NOMO-1 treated with DMSO at 0.1 percent for 48 hours (cell line): ENCODE measurements around the gene CANX.
"Not testable (repeated sequence)": the region's sequence is repeated elsewhere in the genome, so short reads cannot be mapped to it uniquely, and the experiment has no call there.

ENCODE experiments used
- DNase-seq: peaks from one replicate; lab custom pipeline; 2025; ENCODE audit not compliant: unreplicated experiment; lab: John Stamatoyannopoulos, UW

The CANX gene, protein sequence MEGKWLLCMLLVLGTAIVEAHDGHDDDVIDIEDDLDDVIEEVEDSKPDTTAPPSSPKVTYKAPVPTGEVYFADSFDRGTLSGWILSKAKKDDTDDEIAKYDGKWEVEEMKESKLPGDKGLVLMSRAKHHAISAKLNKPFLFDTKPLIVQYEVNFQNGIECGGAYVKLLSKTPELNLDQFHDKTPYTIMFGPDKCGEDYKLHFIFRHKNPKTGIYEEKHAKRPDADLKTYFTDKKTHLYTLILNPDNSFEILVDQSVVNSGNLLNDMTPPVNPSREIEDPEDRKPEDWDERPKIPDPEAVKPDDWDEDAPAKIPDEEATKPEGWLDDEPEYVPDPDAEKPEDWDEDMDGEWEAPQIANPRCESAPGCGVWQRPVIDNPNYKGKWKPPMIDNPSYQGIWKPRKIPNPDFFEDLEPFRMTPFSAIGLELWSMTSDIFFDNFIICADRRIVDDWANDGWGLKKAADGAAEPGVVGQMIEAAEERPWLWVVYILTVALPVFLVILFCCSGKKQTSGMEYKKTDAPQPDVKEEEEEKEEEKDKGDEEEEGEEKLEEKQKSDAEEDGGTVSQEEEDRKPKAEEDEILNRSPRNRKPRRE

DNA sequence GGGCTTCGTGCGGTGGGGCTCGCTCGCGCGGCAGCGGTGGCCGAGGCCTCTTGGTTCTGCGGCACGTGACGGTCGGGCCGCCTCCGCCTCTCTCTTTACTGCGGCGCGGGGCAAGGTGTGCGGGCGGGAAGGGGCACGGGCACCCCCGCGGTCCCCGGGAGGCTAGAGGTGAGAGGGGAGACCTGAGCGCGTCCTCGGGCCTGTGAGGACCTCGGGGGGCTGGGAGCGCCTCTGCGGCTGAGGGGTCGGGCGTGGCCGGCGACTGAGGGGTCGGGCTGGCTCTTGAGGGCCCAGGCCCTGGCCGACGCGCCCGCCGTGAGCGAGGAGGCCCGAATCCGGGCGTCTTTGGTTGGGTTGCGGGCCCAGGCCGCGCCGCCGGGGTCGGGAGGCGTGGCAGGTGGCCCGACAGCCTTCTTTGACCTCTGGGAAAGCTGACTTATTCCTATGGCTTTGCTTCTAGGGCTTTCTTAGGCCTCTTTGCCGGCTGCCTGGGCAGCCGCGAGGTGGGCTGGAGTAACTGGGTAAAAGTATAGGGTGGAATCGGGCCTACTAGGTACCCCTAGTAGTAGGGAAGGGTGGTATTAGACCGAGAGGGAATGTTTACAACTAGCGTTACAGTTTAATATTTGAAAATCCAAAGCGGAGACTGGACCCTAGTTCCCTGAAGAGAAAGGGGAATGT is at the start of gene CANX:
Gene CANX (plus strand): TSS at position 33 of the 681 bp plus-strand sequence. CDS start 6,715 bp downstream, outside the sequence.
- DNase-seq: peak; percentile 30

DNA sequence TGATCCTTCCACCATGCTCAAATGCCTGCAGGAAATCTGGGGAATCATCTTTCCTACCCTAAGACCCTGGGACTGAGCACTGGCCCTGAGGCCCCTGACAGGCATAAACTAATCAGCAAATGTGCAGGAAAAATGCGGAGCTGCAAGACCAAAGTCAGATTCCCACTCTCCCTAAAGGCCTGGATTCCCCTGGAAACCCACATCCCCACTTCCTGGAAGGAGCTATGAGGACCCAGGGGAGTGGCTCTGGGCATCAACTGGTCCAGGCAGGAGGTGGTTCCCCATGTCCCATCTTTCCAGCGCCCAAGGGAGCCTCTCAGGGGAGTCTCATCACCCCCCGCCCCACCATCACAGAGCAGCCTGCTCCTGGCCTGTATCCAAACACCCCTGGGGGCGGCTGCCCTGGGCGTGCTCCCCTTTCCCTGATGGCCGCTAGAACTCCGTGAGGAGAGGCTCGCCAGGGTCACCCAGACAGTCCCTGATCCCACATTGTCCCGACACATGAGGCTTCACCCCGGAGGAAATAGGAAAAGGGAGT is 49.5 kb upstream of the CANX start:
- DNase-seq: not testable (repeated sequence)

DNA sequence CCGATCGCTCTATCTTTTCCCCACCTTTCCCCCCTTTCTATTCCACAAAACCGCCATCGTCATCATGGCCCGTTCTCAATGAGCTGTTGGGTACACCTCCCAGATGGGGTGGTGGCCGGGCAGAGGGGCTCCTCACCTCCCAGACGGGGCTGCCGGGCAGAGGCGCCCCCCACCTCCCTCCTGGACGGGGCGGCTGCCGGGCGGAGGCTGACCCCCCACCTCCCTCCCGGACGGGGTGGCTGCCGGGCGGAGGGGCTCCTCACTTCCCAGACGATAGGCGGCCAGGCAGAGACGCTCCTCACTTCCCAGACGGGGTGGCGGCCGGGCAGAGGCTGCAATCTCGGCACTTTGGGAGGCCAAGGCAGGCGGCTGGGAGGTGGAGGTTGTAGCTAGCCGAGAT is 48.5 kb upstream of the CANX start:
- not testable (repeated sequence) for DNase-seq

DNA sequence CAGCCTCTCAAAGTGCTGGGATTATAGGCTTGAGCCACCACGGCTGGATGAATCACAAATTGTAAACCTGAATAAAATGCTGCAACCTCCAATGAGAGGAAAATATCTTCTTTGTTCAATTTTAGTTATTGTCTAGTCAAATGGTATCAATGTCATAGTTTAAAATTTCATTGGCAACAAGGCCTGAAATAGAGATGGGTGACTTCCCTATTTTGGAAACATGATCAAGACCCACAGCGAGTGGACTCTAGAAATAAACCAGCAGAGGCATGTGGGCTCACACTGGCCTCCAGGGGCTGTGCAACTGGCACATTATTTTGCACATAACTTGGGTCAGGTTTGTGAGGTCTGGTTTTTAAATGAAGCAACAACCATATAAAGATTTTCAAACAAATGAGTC is 45.6 kb upstream of the CANX start:
- DNase-seq: peak; percentile 33

DNA sequence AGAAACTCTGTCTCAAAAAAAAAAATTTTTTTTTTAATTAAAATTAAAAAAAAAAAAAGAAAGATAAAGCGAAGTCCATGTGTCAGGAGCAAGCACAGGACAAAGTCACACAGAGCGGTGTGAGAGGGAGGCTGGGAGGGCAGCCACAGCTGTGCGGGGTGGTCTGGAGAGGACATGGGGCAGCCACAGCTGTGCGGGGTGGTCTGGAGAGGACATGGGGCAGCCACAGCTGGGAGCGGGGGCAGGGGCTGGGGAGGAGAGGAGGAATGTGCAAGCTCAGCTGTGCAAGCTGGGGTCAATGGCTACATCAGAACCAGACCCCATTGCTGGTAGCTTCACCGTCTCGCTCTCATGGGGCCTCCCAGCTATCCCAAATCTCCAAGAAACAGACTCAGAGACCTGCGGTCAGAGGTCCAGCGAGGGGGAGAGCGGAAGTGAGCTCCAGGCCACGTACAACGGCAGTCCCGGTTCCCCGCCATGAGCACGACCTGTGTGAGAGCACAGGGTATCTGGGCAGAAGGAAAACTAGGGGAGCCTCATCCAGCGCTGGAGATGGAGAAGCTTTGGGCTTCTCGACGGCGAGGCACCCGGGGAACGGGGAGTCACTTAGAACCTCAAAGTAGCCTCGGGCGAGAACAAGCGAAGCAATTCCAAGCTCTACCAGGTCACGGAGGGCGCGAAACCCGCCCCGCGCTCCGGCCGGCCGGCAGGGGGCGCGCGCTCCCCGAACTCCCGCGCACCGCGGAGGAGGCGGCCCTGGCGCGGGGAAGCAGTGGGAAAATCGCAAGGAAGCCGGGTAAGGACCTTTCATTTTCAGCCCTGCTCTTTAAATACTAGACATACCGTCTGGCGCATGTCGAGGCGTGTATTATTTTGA is 41.2 kb upstream of the CANX start:
- DNase-seq: not testable (repeated sequence)

DNA sequence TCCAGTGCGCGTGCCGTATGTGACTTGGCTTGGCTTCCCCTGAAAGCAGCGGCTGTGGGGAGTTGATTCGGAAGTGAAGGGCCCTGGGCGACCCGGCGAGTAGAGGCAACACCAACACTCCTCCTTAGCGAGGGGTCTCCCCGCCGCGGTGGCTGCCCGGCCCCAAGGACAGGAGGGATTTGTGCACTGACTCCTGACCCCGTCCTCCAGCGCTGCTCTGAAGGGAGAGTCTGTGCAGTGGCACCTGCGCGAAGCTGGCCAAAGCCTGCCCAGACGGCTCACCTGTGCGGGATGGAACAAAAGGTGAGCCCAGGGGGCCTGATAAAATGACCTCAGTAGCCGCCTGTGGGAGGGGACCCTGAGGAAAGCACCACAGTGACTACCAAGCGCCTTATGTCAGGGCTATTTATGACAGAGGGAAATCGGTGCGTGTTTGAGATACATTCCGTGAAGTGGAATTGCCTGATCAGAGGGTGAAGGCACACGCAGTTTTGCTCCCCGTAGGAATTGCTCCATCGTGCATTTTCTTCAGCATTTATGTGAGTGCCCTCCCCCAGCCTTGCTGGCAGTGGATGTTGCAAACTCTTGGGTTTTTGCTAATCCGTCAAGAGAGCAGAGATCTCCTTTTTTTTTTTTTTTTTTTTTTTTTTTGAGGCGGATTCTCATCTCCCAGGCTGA is 40.4 kb upstream of the CANX start:
- DNase-seq: peak; percentile 47

DNA sequence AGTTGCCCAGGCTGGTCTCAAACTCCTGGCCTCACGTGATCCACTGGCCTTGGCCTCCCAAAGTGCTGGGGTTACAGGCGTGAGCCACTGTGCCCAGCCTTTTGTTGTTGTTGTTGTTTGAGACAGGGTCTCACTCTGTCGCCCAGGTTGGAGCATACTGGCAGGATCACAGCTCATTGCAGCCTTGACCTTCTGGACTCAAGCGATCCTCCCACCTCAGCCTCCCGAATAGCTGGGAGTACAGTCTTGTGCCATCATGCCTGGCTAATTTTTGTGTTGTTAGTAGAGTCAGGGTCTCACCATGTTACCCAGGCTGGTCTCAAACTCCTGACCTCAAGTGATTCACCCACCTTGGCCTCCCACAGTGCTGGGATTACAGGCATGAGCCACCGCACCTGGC is 37.1 kb upstream of the CANX start:
- DNase-seq: not testable (repeated sequence)

DNA sequence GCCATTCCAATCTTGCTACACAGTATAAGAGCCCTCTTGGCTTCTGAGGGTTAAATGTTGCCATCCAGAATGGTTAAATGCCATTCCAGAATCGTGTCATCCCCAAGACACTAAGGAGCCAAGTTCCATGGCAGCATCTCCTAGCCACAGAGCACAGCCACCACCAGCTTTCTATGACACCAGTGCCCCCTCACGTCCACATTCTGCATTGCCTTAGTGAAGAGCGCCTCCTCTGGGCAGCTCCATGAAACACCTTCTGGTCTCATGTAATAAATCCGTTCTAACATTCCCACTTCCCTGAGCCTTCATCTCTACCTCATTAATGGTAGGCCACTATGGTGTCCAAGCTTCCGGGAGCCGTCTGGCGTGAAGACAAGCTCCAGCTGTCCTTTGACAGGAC is 30.4 kb upstream of the CANX start:
- DNase-seq: peak; percentile 70

DNA sequence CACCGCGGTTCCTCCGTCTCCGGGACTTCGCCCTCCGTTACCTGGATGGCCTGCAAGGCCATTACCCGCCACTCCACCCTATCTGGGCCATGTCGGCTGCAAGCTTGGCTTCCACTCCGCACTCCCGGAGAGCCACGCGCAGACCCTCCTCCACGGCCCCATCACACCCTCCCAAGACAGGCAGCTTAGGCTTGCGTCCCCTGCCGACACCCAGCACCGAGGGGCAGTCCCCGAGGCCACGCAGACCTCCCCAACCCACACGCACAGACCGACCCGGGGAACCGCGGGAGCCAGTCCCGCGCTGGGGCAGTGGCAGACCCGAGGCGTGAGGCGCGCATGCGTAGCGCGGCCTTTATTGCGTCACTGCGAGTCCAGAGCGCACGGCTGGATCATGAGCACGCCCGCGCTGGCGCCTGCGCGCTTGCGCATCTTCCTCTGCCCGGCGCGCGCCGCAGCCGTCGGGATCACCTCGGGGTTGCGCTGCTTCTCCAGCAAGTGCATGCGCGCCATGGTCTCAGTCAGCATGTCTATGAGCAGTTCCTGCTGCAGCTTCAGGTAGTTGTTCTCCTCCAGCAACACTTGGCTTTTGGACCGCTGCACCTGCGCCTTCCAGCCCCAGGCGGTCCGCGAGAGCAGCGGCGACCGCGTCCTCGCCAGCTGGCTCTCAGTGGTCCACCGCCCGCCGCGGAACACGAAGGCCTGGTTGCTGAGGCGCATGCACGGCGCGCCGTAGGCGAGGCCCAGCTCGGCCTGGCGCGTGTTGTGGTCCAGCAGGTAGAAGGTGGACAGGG is 20.3 kb upstream of the CANX start:
- peak; percentile 94 for DNase-seq

DNA sequence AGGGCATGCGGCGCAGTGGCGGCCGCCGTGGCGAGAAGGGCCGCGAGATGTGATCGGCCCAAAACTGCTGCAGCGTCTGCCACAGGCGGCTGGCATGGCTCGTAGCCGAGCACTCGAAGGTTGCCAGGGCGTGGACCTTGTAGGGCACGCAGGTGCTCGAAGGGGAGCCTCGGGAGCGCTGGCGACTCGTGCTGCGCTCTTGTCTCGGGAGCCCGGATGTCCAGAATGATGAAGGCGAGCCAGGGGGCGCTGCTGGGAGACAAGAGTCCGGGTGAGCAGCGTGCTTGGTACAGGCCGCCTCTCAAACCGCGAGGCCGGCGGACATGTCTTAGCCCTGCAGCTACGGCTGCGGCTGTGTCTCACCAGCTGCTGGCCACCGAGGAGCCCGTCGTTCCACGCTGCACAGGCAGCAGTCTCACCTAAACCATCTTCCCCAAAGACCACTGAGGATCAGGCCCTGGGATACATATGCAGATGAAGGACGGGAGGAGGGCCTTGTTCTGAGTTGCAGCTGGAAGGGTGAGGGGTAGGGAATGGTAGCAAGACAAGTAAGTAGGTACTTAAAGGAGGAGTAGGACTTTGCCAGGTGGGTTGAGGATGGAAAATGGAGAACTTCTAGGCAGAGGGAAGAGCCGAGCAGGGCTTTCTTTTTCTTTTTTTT is 19.6 kb upstream of the CANX start:
- DNase-seq: peak; percentile 42

DNA sequence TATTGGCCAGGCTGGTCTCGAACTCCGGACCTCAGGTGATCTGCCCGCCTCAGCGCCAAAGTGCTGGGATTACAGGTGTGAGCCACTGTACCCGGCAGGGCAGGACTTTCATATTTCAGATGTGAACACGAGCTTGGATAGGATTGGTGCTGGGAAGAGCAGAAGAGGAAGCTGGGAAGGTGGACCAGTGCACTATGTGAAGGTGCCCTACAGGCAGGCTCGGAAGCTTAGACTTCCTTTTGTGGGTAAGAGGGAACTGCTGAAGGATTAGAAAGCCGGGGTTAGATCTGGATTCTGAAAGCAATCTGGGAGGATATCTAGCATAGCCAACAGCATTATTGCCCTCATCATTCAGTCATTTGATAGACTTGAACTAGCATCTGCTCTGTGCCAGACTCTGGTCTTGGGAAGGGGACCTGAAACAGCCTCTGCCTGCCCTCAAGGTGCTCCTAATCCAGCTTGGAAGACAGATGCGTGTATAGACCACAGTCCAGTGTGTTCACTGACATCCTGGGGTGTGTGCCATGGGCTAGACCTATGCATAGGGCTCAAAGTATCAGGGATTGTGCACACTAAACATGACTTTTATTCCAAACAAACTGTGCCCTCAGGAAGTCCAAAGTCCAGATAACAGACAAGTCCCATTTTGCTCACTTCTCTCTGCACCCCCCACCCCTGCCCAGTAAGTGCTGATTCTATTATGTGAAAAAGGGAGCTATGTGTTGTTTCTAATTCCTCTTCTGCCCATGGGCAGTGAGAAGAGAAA is 18.6 kb upstream of the CANX start:
- DNase-seq: no peak

DNA sequence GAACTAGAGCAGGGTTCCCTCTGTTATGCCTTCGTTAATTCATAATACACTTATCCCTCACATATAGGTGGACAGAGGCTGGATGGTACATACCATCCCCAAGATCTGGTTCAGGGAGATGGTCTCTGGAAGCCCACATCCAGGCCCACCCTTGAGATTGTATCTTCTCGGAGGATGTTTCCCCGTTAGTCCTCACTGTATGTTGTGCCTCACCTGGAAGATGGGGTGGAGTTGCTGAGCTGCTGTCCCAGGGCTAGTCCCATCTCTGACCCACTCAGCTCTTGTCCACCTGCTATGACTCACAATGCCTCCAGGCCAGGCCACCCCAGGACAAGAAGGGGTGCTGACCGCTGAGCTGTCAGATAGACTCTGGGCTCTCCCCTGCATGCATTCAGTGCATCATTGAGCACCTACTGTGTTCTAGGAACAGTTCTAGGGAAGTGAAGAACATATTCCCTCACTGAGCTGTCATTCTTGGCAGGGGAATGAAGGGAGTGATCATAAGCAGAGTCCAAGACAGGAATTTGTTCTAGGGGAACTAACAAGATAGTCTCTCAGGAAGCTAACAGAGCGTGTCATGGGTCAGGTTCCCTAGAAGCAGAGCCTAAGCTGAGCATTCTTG is 17.9 kb upstream of the CANX start, which contains the start of gene CBY3:
Gene CBY3 (minus strand): TSS at position 255 of the 622 bp plus-strand sequence. CDS start 116 bp downstream, at position 139.
- no peak for DNase-seq

DNA sequence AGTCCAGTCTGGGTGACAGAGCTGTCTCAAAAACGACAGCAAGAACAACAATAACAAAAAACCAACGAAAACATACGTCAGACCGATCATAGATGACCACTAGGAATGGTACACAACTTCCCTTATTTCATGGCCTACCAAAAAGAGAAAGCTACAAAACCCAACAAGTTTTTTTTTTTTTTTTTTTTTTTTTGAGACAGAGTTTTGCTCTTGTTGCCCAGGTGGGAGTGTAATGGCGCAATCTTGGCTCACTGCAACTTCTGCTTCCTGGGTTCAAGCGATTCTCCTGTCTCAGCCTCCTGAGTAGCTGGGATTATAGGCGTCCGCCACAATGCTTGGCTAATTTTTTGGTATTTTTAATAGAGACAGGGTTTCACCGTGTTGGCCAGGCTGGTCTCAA is 9.6 kb upstream of the CANX start:
- not testable (repeated sequence) for DNase-seq

DNA sequence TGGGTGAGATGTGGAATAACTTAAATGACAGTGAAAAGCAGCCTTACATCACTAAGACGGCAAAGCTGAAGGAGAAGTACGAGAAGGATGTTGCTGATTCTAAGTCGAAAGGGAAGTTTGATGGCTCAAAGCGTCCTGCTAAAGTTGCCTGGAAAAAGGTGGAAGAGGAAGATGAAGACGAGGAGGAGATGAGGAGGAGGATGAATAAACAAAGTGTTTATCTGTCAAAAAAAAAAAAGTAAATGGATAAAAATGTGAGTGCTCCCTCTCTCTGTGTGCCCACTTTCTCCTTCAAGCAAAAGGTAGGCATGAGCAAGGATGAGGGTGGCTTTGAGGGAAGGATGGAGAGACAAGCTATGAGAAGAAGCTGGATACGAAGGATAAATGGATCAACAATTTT is 4.2 kb upstream of the CANX start:
- DNase-seq: no peak

DNA sequence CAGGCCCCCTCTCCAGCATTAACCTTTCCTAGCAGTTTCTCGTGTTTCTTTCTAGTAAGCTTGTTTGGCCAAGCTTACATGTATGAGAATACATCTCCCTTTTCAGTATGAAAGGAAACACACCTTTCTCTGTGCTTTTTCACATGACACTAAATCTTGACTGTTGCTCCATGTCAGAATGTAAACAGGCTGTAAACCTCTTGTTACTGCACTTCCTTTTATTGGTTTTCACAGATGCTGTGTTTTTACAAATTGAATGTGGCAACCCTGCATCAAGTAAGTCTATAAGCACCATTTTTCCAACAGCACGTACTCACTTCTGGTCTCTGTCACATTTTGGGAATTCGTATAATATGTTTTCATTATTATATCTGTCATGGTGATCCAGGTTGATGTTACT is 2.2 kb upstream of the CANX start:
- DNase-seq: peak; percentile 46

DNA sequence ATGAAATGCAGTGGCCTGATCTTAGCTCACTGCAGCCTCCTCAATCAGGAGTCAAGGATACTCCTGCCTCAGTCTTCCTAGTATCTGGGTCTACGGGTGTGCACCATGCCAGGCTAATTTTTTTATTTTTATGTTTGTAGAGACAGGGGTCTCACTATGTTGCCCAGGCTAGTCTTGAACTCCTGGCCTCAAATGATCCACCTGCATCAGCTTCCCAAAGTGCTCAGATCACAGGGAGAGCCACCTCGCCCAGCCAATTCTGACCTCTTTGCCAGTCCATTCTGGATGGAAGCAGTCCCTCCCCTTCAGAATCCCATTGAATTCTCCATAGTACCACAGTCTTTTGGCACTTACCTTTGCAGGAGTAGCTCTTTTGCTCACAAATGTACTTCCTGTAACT is 1.7 kb upstream of the CANX start:
- DNase-seq: no peak

DNA sequence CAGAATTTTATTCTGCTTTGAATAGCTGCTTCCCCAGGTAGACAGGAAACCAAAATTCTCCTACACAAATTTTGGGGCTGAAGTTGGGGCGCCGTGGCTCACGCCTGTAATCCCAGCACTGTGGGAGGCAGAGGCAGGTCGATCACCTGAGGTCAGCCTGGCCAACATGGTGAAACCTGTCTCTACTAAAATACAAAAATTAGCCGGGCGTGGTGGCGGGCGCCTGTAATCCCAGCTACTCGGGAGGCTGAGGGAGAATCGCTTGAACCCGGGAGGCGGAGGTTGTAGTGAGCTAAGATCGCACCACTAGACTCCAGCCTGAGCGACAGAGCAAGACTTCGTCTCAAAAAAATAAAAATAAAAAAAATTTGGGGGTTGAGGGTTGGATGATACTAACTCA is 1.2 kb upstream of the CANX start:
- DNase-seq: not testable (repeated sequence)
